Cortex of kidney (tissue), 1 donor: Measurements from ENCODE around the gene RRP1.

Experiments
- DNase-seq: peaks from one replicate; lab custom pipeline; 2025; lab: John Stamatoyannopoulos, UW

The RRP1 gene

GRCh38 chr21:43801006-43801783, 11.8 kb downstream of the RRP1 start:
- no peak for DNase-seq

- no peak for DNase-seq
These were observed 13.4 kb downstream of the RRP1 start for GRCh38 chr21:43802713-43803313.

GRCh38 chr21:43803558-43804300, 14.4 kb downstream of the RRP1 start:
- DNase-seq = no peak

GRCh38 chr21:43805275-43805800, 16.0 kb downstream of the RRP1 start:
- DNase-seq = no peak

GRCh38 chr21:43806017-43806710, 16.8 kb downstream of the RRP1 start:
- DNase-seq = no peak

DNA sequence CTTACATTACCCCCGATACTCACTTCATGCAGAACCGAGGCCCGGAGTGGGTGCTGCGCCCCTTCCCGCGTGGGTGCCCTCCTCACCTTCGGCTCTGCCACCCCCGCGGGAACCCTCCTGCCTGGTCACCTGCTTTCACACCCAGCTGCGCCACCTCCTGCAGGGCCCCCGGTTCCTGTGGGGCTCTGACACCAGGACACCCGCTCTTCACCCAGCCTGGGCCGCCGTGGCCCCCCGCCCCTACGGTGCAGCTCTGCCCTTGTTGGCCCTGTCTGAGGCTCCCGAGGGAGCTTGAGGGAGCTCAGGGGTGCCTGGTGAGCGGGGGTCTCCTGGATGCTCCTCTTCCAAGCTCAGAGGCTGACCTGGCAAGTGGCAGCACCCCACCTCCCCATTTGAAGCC, 19.0 kb downstream of the RRP1 start:
- DNase-seq = no peak

- no peak for DNase-seq
These were observed 19.5 kb downstream of the RRP1 start for GRCh38 chr21:43808832-43809251.

GRCh38 chr21:43809346-43809799, 20.0 kb downstream of the RRP1 start:
- DNase-seq = no peak

DNA sequence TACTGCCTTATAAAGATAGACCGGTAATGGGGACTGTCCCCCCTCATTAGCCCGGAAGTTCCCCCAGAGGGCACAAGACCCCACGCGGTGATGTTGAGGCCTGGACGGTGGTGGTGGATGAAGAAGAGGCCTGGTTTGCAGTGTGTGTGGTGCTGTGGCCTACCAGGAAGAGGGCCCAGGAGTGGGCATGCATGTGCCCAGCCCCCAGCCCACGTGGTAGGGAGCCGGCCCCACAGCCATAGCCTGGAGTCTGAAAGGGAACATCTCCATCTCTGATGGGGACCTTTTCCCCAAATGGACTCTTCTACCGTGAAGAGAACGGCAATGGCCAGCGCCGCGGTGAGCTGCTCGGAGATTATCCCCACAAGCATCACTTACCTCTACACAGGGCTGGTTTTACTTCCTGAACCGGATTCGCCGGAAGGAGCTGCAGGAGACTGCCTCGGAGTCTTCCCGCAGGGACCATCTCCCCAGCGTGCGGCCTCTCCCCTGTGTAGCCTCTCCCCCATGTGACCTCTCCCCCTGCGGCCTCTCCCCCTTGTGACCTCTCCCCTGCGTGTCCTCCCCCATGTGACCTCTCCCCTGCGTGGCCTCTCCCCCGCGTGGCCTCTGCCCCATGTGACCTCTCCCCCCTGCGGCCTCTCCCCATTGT, 20.6 kb downstream of the RRP1 start:
- no peak for DNase-seq

DNA sequence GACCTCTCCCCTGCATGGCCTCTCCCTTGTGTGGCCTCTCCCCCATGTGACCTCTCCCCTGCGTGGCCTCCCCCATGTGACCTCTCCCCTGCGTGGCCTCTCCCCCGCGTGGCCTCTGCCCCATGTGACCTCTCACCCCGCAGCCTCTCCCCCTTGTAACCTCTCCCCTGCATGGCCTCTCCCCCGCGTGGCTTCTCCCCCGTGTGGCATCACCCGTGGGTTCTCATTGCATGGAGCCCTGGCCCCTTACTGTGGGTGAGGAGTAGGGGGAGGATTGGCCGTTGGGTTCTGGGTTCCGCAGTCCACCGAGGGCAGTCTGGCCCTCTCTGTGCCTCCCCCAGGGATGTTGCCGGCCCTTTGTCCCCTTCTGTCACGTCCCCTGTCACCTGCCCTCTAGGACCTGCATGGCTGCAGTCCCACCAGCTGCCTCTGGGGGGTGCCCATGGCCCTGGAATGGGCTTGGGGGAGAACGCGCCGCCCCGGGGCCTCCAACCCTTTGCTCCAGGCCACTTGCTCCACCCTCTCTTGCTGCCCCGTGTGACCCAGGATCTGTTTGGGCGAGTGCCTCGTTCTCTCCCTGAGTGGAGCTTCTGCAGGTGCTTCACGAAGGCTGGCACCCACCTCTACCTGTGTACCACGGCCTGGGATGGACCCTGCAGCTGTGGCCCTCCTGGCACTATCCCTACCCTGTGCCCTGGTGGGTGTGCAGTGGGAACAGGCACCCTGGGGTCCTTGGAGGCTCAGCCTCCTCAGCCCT, 21.3 kb downstream of the RRP1 start:
- no peak for DNase-seq

GRCh38 chr21:43811262-43812105, 22.1 kb downstream of the RRP1 start:
- no peak for DNase-seq

DNA sequence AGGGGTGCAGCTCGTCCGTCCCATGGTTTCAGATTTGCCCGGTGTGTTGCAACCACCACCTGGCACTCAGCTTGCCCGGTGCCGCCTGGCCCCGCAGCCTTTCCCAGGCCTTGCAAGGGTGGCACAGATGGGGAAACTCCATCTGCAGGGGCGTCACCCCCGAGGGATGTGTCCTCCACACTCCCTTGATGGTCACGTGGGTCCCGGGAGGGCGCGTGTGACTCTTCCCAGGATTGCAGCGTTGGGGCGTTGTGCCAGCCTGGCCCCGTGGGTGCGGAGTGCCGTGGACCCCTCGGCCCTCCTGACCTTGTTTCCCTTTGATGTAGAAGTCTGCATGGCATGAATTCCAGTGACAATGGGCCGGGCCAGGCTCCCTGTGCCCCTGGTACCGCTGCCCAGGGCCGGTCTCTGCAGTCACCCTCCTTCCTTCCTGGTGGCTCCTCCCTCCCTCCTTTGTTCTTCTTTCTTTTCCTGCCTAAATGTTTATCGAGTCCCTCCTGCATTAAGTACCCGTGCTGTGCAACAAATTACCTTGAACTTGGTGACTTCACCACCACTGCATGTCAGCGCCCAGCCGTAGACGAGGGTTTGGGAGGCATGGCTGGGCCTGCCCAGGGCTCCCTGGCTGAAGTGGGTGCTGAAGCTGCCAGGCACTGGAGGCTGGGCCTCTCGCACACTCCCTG, 22.9 kb downstream of the RRP1 start:
- DNase-seq = no peak

- no peak for DNase-seq
These were observed 23.7 kb downstream of the RRP1 start for GRCh38 chr21:43812957-43813655.

DNA sequence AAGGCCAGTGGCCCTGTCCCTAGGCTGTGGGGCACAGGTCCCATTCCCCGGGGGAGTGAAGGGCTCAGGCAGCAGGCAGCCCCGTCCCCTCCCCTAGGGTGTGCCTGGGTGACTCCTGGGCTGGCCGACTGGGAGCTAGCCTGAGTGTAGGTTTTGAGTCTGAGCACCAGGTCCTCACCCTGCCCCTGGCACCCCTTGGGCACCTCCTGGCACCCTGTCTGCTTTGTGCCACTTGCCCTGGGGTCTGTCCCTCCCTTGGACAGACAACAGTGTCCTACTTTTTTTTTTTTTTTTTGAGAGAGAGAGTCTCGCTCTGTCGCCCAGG, 24.2 kb downstream of the RRP1 start:
- no peak for DNase-seq

- DNase-seq = no peak
These were observed 25.1 kb downstream of the RRP1 start for GRCh38 chr21:43814215-43815106.

DNA sequence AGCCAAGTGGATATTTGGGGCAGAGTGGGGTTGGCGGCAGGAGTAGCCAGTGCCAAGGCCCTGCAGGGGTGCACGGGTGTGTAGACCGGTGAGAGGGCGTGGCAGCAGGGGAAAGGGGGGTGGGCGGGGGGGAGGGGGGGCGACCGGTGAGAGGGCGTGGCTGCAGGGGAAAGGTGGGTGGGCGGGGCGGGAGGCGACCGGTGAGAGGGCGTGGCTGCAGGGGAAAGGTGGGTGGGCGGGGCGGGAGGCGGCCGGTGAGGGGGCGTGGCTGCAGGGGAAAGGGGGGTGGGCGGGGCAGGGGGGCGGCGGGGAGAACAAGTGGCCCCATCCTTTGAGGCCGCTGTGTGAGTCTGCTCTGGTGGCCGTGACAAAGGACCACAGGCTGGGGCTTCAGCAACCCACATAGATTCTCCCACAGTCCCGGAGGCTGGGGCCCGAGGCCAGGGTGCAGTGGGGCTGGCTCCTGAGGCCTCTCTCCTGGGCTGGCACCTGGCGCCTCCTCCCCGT, 25.8 kb downstream of the RRP1 start:
- no peak for DNase-seq

DNA sequence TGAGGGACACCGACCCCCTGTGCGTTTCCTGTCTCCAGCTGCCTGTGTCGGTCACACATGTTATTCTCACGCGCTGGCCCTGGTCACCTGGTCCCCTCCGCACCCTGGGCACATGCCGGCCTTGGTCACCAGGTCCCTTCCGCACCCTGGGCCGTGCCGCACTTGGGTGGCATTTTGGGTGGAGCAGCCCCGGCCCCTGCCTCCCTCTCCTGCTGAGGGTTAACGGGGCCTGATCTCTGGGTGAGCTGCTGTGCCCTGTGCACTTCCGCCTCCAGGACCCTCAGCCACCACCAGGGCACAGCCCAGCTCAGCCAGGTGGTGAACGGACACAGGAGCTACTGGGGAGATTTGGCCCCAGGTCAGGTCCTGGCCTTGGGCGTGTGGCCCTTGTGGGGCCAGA, 26.6 kb downstream of the RRP1 start:
- DNase-seq = no peak
